Esophagus muscularis mucosa (tissue), 4 donors: ENCODE results near the gene RPS2.

Experiments
- EP300 ChIP-seq: sonication (generic); formaldehyde crosslinking; IDR thresholded peaks from one replicate; pipeline ENCODE4 v1.6.1; 2017; ENCODE audit warnings: antibody characterized with exemption
- POLR2A ChIP-seq: fragments of 450-650 bp; IDR thresholded peaks from one replicate; pipeline ENCODE4 v1.6.1; 2017; ENCODE audit warnings: antibody characterized with exemption, moderate library complexity, mild to moderate bottlenecking, low read depth
- TF ChIP-seq, protein P1 (sequence below), 3 experiments: fragments of 200-600 bp in 2 of 3; fragments of 450-650 bp in 1 of 3; sonication (generic) in 2 of 3; IDR thresholded peaks; one replicate each; pipeline ENCODE4 v1.5.1; 2017 to 2019; ENCODE audit warnings: antibody characterized with exemption in 3 of 3, mild to moderate bottlenecking in 2 of 3, moderate library complexity in 1 of 3

DNA sequence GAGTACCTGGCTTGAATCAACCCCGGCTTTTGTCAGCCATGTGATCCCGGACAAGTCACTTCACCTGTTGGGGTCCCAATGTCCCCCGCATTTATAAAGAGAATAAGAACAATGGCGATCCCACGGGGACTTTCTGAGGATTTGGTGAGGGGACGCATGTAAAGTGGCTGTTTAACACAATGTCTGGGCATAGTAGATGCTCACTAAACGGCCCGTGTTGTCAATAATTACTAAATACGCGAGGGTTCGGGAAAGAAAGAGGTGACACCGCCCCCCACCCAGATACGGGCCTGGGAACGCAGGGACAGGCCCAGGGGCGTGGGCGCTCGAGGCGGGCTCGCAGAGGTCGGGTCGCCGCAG is 26.9 kb upstream of the RPS2 start:
- TF ChIP-seq EP300 (no peak), POLR2A (no peak)
- TF ChIP-seq, protein P1, sequence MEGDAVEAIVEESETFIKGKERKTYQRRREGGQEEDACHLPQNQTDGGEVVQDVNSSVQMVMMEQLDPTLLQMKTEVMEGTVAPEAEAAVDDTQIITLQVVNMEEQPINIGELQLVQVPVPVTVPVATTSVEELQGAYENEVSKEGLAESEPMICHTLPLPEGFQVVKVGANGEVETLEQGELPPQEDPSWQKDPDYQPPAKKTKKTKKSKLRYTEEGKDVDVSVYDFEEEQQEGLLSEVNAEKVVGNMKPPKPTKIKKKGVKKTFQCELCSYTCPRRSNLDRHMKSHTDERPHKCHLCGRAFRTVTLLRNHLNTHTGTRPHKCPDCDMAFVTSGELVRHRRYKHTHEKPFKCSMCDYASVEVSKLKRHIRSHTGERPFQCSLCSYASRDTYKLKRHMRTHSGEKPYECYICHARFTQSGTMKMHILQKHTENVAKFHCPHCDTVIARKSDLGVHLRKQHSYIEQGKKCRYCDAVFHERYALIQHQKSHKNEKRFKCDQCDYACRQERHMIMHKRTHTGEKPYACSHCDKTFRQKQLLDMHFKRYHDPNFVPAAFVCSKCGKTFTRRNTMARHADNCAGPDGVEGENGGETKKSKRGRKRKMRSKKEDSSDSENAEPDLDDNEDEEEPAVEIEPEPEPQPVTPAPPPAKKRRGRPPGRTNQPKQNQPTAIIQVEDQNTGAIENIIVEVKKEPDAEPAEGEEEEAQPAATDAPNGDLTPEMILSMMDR (IDR thresholded peaks at IDR 0.05) = no peak
